IPS DF 19.7 (cell line): ENCODE data around the gene PQBP1.

Experiments
- DNase-seq: peaks from one replicate; pipeline ENCODE4 v3.0.0-alpha.2; 2013; ENCODE audit warnings: low read depth, low spot score

PQBP1 gene

GRCh38 chrX:48902135-48902534 lies 4.4 kb downstream of the PQBP1 start:
- no peak for DNase-seq

- no peak for DNase-seq
Measured at GRCh38 chrX:48902776-48903175, 5.0 kb downstream of the PQBP1 start.

- no peak for DNase-seq
Measured at GRCh38 chrX:48903290-48903689, 5.6 kb downstream of the PQBP1 start.

- no peak for DNase-seq
Measured at GRCh38 chrX:48904180-48904579, 6.5 kb downstream of the PQBP1 start.

- DNase-seq, result no peak
Measured at GRCh38 chrX:48904626-48905025, 6.9 kb downstream of the PQBP1 start.

GRCh38 chrX:48905090-48905790 lies 7.5 kb downstream of the PQBP1 start:
- DNase-seq, result no peak

- DNase-seq, result no peak
Measured at GRCh38 chrX:48908600-48908999, 10.9 kb downstream of the PQBP1 start.

- DNase-seq, result no peak
Measured at GRCh38 chrX:48909703-48910294, 12.1 kb downstream of the PQBP1 start.

GRCh38 chrX:48910926-48911411 lies 13.2 kb downstream of the PQBP1 start:
- DNase-seq, result no peak

- DNase-seq, result no peak
Measured at GRCh38 chrX:48911412-48912182, 13.9 kb downstream of the PQBP1 start, which contains the start of gene SLC35A2. SLC35A2 (minus strand) TSS chrX:48911646; CDS start chrX:48911636, 10 bp downstream.

GRCh38 chrX:48913605-48914366 lies 16.1 kb downstream of the PQBP1 start:
- no peak for DNase-seq

GRCh38 chrX:48914593-48915493 lies 17.1 kb downstream of the PQBP1 start:
- DNase-seq, result no peak

- DNase-seq, result no peak
Measured at GRCh38 chrX:48917139-48918001, 19.6 kb downstream of the PQBP1 start.

GRCh38 chrX:48918301-48918642 lies 20.5 kb downstream of the PQBP1 start:
- DNase-seq, result no peak

GRCh38 chrX:48918643-48919340 lies 21.1 kb downstream of the PQBP1 start, which contains the start of gene PIM2:
PIM2 (minus strand) TSS chrX:48919024; CDS start chrX:48918834, 190 bp downstream.
- DNase-seq, result no peak

GRCh38 chrX:48919360-48919841 lies 21.7 kb downstream of the PQBP1 start:
- DNase-seq, result no peak

- no peak for DNase-seq
Measured at GRCh38 chrX:48919947-48920717, 22.4 kb downstream of the PQBP1 start.

- no peak for DNase-seq
Measured at GRCh38 chrX:48920718-48921104, 23.0 kb downstream of the PQBP1 start.
